T-helper 2 cell treated with Interferon-gamma antibody and Interleukin-4, amounts not matched to agents 100 ng/mL and 5 ng/mL, for 36 hours (primary cell): Measurements from ENCODE around the gene KLHL22. TPM values are rescaled to one million over a fixed set of nuclear protein-coding genes. Genes with fewer than 3 reads are reported as not detected.

Experiments used
- total RNA-seq: library from RNA; stranded (reverse); gene quantifications from 2 replicates; pipeline ENCODE4 v1.2.3, GENCODE V29; 2022

KLHL22 gene
- total RNA-seq, 1 donor from 2014 or later = 52.1 TPM

Other genes starting within 250 kb of the KLHL22 start
- 1.5 and 1.9 TPM in 2 replicates for gene RTN4R, start 227.5 kb downstream of the KLHL22 start, total RNA-seq
- 48.5 and 53.3 TPM in 2 replicates for gene DGCR6L, start 175.7 kb downstream of the KLHL22 start, total RNA-seq
- gene ZNF74, start 101.6 kb downstream of the KLHL22 start, total RNA-seq = 8.9 and 10.7 TPM in 2 replicates
- gene SCARF2, start 58.0 kb downstream of the KLHL22 start, total RNA-seq = 1.0 and 1.1 TPM in 2 replicates
- 148 and 149 TPM in 2 replicates for gene MED15, start 11.8 kb upstream of the KLHL22 start, total RNA-seq